Renal cortex interstitium (tissue), 11 donors: ENCODE data around the gene SHROOM4. TPM values are rescaled to one million over a fixed set of nuclear protein-coding genes. Genes with fewer than 3 reads are reported as not detected.

Source experiments
- DNase-seq, 11 donors: peaks; one replicate each; pipeline ENCODE4 v3.0.0-alpha.2; 2013; ENCODE audit warnings: low read depth in 9 of 11, low spot score in 4 of 11; ENCODE audit errors: extremely low read depth in 1 of 11
- polyA plus RNA-seq, 3 donors: library from polyadenylated mRNA; unstranded; fragments of 120-200 nt; gene quantifications; one replicate each; pipeline ENCODE4 v1.2.1, GENCODE V29; 2013; ENCODE audit not compliant: insufficient read length in 3 of 3

The SHROOM4 gene
- polyA plus RNA-seq, 3 donors = 17.4 to 23.1 (median 17.4) TPM

DNA sequence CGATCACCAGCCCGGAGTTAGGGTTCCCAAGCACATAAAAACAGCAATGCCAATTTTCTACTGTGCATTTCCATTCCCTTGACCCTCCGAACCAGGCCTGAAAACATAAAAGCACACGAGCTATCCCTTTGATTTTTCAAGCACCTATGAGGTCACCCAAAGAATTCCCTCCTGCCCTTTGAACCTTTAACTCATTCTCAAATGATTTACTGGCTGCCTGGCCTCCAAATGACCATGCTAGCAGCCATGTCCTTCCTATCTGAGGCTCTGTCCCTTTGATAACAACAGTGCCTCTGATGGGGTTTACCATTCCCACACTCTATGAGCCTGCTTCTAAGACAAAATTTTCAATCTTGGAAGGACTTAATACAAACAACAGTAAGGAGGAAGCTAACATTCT is 15.2 kb downstream of the SHROOM4 start:
- DNase-seq = no peak

DNA sequence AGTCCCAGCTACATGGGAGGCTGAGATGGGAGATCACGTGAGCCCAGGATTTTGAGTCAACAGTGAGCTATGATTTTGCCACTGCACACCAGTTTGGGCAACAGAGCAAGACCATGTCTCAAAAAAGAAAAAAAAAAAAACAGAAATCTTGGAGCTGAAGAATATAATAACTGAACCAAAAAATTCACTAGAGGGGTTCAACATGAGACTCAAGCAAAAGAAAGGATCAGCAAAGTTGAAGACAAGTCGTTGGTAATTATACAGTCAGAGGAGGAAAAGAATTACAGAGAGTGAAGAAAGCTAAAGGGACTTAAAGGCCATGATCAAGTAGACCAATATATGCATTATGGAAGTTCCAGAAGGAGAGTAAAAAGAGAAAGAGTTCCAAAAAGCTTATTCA is 26.9 kb downstream of the SHROOM4 start:
- DNase-seq = no peak

GRCh38 chrX:50780144-50780543 is 33.9 kb downstream of the SHROOM4 start:
- no peak for DNase-seq

GRCh38 chrX:50779694-50780093 is 34.3 kb downstream of the SHROOM4 start:
- DNase-seq = no peak

DNA sequence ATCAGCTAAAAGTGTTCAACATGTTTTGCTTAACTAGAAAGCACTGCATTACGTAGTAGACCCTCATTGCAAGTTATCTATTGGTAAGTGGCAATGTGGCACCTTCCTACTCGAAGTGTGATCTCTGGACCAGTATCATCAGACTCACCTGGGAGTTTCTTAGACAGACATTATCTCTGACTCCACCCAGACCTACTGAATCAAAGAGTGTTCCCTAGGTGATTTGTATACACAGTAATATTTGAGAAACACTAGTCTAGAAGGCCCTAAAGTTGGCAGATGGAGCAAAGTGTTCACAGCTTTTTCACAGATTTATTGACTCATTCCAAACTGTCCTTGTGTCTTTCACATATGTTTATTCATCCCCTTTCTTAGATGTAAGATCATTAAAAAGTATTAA is 35.7 kb downstream of the SHROOM4 start:
- no peak for DNase-seq

DNA sequence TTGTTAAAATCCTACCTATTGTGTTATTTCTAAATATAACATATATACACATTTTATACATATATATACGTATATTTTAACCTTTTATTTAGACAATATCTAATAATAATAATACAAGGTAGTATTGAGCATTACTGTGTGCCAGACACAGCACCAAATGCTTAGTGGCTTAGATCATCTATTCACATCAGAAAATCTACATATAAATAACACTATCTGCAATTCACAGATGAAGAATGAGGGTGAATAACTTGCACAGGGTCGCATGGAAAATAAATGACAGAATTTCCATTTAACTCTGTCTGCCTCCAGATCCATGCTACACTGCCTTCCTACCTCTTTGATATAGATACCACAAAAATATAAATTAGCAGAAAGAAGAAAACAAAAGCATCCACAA is 37.7 kb downstream of the SHROOM4 start:
- no peak for DNase-seq

DNA sequence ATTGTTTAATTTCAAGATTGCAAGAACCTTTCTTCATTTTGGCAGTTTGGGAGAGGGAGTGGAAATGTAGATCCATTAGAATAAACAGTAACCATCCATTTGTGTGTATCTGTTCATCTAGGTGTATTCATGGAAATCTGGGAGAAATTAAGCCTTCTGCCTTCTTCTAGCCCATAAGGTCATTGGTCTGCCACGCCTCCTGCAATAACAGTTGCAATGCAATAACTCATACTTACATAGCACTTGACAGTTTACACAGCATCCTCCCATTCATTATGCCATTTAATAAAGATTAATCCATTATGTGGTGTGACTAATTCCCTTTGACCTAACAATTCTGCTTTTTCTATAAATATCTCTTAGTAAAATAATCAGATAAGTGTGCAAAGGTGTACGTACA is 42.6 kb downstream of the SHROOM4 start:
- DNase-seq = no peak

DNA sequence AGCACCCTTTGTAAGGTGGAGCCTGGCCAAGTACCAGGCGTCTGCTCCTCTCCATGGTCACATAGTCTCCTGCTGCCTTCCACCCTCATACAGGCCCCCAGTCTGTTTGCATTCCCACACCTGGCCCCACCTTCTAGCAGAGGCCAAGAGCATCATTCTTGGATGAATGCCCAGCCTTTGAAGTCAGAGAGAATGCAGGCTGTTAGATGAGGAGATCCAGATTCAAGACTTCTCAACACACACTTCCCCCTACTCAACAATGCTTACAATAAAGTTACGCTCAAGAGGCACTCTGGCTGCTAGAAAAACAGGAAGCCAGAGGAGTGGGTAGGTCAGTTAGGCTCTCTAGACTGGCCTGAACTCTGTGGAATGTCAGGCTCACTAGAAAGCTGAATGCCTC is 43.3 kb downstream of the SHROOM4 start:
- DNase-seq = peak in 6 of 11 donors; percentile 3 to 36 (median 14)

DNA sequence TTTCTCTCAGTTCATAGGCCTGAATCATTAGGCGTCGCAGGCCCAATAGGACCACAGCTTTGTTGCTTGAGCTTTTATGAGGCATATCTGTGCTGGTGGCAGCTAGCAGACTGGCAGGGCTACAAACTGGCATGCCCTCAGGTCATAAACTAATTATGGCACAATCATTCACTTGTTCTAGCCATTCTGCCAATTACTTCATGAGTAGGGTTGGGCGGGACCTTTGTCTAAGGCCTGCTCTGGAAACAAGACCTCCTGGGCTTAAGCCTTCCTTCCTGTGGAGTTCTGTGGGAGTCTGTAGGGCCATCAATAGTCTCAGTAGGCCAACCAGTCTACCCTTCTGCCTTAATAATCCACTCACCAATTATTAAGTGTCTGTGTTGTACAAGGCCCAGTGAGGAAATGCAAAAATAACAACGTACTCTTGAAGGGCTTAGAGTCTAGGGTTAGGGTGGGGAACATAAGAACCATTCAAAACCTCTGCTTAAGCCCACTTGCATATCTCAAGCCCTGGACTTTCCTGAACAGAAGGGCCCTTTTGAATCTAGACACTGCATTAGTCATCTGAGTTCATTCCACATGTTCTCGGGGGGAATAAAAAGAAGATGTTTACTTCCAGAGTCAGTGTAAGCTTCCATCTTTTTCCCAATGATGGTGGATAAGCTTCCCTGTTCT is 44.5 kb downstream of the SHROOM4 start:
- DNase-seq = no peak

DNA sequence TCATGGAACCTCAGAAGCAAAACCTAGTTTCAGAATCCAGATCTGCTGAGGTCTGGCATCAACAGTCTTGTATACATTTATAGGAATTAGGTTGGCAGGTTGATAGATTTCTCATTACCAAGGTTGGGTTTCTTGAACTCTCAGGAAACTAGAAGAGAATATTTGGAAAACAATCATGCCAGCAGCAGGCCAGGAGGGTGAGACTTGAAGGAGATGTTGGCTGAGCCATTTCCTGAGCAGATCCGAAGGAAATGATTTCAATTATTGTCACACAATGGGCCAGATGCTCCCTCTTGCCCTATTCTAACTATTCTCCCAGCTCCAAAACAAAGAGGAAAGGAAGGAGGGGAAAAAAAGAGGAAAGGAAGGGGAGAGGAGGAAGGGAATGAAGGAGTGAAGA is 45.2 kb downstream of the SHROOM4 start:
- DNase-seq = no peak

GRCh38 chrX:50765986-50766385 is 48.0 kb downstream of the SHROOM4 start:
- no peak for DNase-seq

DNA sequence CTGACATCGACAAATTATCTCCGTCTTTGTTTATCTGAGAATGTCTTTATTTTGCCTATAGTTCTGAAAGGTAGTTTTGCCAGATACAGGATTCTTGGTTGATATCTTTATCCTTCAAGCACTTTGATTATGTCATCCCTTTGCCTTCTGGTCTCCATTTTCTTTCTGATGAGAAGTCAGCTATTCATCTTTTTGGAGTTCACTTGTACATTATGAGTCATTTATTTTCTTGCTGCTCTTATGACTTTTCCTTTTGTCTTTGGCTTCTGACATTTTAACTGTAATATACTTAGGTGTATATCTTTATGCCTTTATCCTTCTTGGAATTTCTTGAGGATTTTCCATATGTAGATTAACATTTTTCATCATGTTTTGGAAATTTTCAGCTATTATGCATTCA is 51.4 kb downstream of the SHROOM4 start:
- no peak for DNase-seq

DNA sequence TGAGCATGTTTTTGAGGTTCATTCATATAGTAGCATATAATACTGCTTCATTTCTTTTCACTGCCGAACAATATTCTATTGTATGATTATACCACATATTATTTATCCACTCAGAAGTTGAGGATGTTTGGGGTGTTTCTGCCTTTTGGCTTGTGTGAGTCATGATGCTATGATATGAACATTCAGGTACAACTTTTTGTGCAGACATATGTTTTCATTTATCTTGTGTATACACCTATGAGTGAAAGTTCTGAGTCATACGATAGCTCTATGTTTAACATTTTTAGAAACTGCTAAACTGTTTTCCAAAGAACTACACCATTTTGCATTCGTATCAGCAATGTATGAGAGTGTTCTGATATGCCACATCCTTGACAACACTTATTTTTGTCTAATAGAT is 57.7 kb downstream of the SHROOM4 start:
- DNase-seq = no peak

GRCh38 chrX:50751091-50751490 is 62.9 kb downstream of the SHROOM4 start:
- DNase-seq = no peak

GRCh38 chrX:50747471-50747900 is 66.5 kb downstream of the SHROOM4 start:
- DNase-seq = peak in 4 of 11 donors; percentile 3 to 21 (median 4)

GRCh38 chrX:50736656-50737055 is 77.3 kb downstream of the SHROOM4 start:
- no peak for DNase-seq

DNA sequence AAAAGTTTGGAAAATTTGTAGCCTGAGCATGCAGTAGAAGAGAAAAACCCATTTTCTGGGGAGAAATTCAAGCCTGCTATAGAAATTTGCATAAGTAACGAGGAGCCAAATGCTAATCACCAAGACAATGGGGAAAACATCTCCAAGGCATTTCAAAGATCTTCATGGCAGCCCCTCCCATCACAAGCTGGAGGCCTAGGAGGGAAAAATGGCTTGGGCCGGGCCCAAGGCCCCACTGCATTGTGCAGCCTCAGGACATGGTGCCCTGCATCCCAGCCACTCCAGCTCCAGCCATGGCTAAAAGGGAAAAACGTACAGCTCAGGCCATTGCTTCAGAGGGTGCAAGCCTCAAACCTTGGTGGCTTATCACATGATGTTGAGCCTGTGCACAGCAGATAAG is 87.7 kb downstream of the SHROOM4 start:
- no peak for DNase-seq

- DNase-seq = no peak
These were observed 88.7 kb downstream of the SHROOM4 start for GRCh38 chrX:50725310-50725709.

- DNase-seq = no peak
These were observed 91.0 kb downstream of the SHROOM4 start for GRCh38 chrX:50723006-50723405.

DNA sequence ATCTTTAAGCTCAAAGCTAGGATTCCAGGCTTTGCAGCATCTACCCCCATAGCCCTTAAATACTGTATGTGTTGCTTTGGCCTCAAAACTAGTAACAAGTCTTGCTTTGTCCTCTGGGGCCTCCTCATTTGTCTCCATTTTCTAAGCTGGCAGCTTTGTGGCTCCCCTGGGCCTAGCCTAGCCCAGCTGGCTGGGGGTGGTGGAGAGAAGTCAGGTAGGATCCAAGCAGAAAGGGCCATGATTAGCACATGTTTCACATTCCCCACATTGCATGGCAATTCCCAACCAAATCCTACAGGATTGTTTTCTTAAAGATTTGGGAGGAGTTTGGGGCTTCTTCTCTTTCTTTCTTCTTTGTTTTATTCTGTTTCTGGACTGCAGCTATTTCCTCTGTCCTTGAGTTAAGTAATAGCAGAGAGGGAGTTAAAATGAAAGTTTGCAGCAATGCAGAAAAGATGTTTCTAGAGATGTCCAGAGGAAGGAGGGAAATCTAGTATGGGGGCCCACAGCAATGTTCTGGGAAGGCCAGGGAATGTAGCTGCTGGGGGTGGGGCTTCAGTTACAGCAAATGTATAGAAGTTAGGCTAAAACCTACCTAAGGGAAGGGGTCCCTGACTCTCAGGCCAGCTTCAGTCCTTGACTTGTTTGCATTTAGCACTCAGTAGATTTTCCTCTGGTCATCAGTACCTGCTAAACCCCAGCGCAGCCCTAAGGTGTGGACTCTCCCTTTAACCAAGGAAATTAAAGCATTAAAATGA is 92.1 kb downstream of the SHROOM4 start:
- peak in 1 of 11 donors; percentile 5 for DNase-seq

DNA sequence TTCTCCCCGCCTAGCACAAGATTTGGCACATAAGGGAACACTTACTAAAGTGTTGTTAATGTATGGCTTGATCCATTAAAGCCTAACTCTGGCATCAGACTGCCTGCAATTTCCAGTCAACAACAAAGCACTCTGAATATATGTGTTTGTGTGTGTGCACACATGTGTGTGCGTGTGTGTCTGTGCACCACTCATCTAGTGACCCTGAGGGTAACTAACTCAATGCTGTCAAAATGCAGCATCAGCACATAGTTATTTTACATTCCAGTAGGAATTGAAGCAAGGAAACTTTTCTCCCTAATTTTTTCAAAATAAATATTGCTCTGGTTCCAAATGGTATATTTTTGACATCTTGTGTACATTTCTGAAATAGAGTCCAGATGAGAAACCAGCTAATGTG is 94.4 kb downstream of the SHROOM4 start:
- DNase-seq = no peak
